ENCODE data around the gene MAN2A1.

Gene MAN2A1

DNA sequence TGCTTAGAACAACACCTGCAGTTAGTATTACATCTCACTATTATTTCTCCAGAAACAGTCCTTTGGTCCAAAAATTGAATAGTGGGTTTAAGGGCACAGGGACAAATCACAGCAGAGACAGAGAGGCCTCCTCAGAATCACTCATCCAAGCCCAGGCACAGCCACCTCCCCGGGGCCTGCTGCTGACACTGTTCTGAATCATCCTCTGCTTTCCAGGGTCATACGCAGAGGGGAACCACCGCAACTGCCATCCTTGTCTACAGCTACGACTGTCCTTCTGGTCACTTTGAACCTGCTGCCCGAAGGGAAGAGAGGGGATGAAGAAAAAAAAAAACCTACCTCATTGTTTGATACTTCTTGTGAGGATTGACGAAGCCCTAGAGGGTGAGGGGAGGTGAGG lies 35.3 kb upstream of the MAN2A1 start:
- TF ChIP-seq, protein P1, sequence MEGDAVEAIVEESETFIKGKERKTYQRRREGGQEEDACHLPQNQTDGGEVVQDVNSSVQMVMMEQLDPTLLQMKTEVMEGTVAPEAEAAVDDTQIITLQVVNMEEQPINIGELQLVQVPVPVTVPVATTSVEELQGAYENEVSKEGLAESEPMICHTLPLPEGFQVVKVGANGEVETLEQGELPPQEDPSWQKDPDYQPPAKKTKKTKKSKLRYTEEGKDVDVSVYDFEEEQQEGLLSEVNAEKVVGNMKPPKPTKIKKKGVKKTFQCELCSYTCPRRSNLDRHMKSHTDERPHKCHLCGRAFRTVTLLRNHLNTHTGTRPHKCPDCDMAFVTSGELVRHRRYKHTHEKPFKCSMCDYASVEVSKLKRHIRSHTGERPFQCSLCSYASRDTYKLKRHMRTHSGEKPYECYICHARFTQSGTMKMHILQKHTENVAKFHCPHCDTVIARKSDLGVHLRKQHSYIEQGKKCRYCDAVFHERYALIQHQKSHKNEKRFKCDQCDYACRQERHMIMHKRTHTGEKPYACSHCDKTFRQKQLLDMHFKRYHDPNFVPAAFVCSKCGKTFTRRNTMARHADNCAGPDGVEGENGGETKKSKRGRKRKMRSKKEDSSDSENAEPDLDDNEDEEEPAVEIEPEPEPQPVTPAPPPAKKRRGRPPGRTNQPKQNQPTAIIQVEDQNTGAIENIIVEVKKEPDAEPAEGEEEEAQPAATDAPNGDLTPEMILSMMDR (IDR thresholded peaks at IDR 0.05; ENCODE audit: low read length) = no peak
- no peak for TF ChIP-seq EZH2phosphoT487 (IDR thresholded peaks at IDR 0.05; ENCODE audit: low read length)
- no peak for TF ChIP-seq EZH2 (optimal IDR thresholded peaks at IDR 0.05; ENCODE audit: low read depth, low read length)
- no peak for DNase-seq

DNA sequence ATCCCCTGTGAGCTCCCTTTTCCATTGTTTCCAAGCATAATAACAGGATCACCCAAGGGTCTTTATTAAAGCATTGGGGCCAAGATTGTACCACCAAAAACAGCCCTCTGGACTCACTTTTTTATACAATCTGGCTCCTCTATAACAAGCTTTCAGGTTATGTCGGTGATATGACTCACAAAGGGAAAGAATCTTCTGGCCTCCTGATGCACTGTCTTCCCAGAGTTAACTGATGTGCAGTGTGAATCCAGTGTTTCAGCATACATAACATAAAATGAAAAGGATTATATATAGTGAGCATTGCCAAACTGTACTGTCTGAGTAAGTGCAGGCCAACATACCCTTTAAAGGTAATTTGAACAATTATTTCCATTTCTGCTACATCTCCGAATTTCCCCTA lies 33.9 kb upstream of the MAN2A1 start:
- no peaks in the 10 kb centered on the region for H3K36me3 ChIP-seq (replicated peaks; ENCODE audit: insufficient read depth, low read length)
- no peaks in the 10 kb centered on the region for H3K9me2 ChIP-seq (replicated peaks; ENCODE audit: insufficient read depth, low read length)
- no peak overlapping the region for H3K9ac ChIP-seq (ENCODE audit: low read length)
- TF ChIP-seq EZH2 (optimal IDR thresholded peaks at IDR 0.05; ENCODE audit: low read depth, low read length) (no peak), EZH2phosphoT487 (IDR thresholded peaks at IDR 0.05; ENCODE audit: low read length) (no peak)
- TF ChIP-seq, protein P1 (IDR thresholded peaks at IDR 0.05; ENCODE audit: low read length) = no peak
- no peak overlapping the region for H3K27ac ChIP-seq (ENCODE audit: low read length)
- no peaks in the 10 kb centered on the region for H4K20me1 ChIP-seq (ENCODE audit: insufficient read depth, low read length)
- no peak overlapping the region for H3K4me2 ChIP-seq (ENCODE audit: low read depth, low read length)
- no peaks in the 10 kb centered on the region for H3K79me2 ChIP-seq (ENCODE audit: low read length)
- H3K27me3 ChIP-seq (replicated peaks; ENCODE audit: insufficient read depth, low read length) = no peaks in the 10 kb centered on the region
- H3K4me1 ChIP-seq (ENCODE audit: low read length) = peaks cover 13% of the 10 kb centered on the region
- H2AFZ ChIP-seq (ENCODE audit: low read length) = no peak overlapping the region
- H3K9me3 ChIP-seq (replicated peaks; ENCODE audit: insufficient read depth, low read length) = no peaks in the 10 kb centered on the region
- no peak overlapping the region for H3K4me3 ChIP-seq (ENCODE audit: low read length)
- no peaks in the 10 kb centered on the region for H3F3A ChIP-seq (ENCODE audit: insufficient read depth, low read length)
- DNase-seq = no peak

More for the DNA sequence above, 35.3 kb upstream of the MAN2A1 start:
- H3K9me3 ChIP-seq (replicated peaks; ENCODE audit: insufficient read depth, low read length) = no peaks in the 10 kb centered on the region
- H3K27me3 ChIP-seq (replicated peaks; ENCODE audit: insufficient read depth, low read length) = no peaks in the 10 kb centered on the region
- H3K36me3 ChIP-seq (replicated peaks; ENCODE audit: insufficient read depth, low read length) = no peaks in the 10 kb centered on the region
- H3K4me1 ChIP-seq (ENCODE audit: low read length) = peaks cover 13% of the 10 kb centered on the region
- no peaks in the 10 kb centered on the region for H3K9me2 ChIP-seq (replicated peaks; ENCODE audit: insufficient read depth, low read length)
- H2AFZ ChIP-seq (ENCODE audit: low read length) = no peak overlapping the region
- no peak overlapping the region for H3K4me3 ChIP-seq (ENCODE audit: low read length)
- no peaks in the 10 kb centered on the region for H4K20me1 ChIP-seq (ENCODE audit: insufficient read depth, low read length)
- H3F3A ChIP-seq (ENCODE audit: insufficient read depth, low read length) = no peaks in the 10 kb centered on the region
- H3K4me2 ChIP-seq (ENCODE audit: low read depth, low read length) = no peak overlapping the region
- H3K9ac ChIP-seq (ENCODE audit: low read length) = no peak overlapping the region
- H3K27ac ChIP-seq (ENCODE audit: low read length) = no peak overlapping the region
- H3K79me2 ChIP-seq (ENCODE audit: low read length) = no peaks in the 10 kb centered on the region

DNA sequence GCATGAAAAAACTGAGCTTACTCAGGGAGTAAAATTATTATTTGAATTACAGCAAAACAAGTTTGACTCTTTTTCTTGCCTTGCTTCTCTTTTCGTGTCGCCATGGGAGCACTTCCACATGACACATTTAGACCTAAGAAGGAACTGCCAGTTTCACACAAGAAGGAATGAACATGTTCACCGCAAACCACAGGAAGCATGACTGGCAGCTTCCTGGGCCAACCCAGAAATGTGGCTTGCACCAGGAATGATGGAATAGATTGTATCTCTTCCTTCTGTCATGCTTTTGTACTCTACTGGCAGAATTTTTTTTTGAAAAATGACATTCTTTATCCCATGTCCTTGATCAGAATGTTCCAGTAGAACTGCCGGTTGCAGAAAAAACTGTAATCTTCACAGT lies 32.9 kb upstream of the MAN2A1 start:
- DNase-seq = peak; percentile 60
- H3K27ac ChIP-seq (ENCODE audit: low read length) = peak overlapping the region; percentile 15; the same call in 1 of the 2 replicates
- H3K27me3 ChIP-seq (replicated peaks; ENCODE audit: insufficient read depth, low read length) = no peaks in the 10 kb centered on the region
- no peaks in the 10 kb centered on the region for H3K9me2 ChIP-seq (replicated peaks; ENCODE audit: insufficient read depth, low read length)
- TF ChIP-seq, protein P1 (IDR thresholded peaks at IDR 0.05; ENCODE audit: low read length) = no peak
- no peak for TF ChIP-seq EZH2 (optimal IDR thresholded peaks at IDR 0.05; ENCODE audit: low read depth, low read length)
- TF ChIP-seq EZH2phosphoT487 (IDR thresholded peaks at IDR 0.05; ENCODE audit: low read length) = no peak
- H3K4me3 ChIP-seq (ENCODE audit: low read length) = no peak overlapping the region
- H3K36me3 ChIP-seq (replicated peaks; ENCODE audit: insufficient read depth, low read length) = no peaks in the 10 kb centered on the region
- H3K9me3 ChIP-seq (replicated peaks; ENCODE audit: insufficient read depth, low read length) = no peaks in the 10 kb centered on the region
- no peaks in the 10 kb centered on the region for H4K20me1 ChIP-seq (ENCODE audit: insufficient read depth, low read length)
- H3K9ac ChIP-seq (ENCODE audit: low read length) = no peak overlapping the region
- 0 out of 2 replicates have a peak overlapping the region, but pooled peaks have one; percentile 5 for H2AFZ ChIP-seq (ENCODE audit: low read length)
- H3K4me2 ChIP-seq (ENCODE audit: low read depth, low read length) = peak overlapping the region; percentile 38
- H3K4me1 ChIP-seq (ENCODE audit: low read length) = peaks cover 13% of the 10 kb centered on the region
- H3F3A ChIP-seq (ENCODE audit: insufficient read depth, low read length) = no peaks in the 10 kb centered on the region
- H3K79me2 ChIP-seq (ENCODE audit: low read length) = no peaks in the 10 kb centered on the region

Data from MM.1S (cell line).